GM19438 (cell line): ENCODE measurements around the gene NRTN.

ENCODE experiments used
- ATAC-seq: cut with Tn5 transposase; IDR thresholded peaks from one replicate; pipeline ENCODE4 v1.9.1; 2021; ENCODE audit warnings: low read depth; ENCODE audit not compliant: unreplicated experiment

The NRTN gene

DNA sequence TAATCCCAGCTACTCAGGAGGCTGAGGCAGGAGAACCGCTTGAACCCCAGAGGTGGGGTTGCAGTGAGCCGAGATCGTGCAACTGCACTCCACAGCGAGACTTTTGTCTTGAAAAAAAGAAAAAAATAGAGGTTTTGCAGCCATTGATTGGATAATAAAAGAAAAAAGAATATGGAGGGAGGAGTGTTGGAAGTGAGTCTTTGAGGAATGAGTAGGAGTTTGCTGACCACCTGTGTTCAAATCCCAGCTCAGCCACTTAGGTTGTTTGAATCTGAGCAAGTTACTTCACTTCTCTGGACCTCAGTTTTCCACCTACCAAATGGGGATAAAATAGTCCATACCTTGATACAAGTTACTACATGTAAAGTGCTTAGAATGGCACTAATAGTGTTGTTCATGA, 6.2 kb downstream of the NRTN start:
- no peak for ATAC-seq

DNA sequence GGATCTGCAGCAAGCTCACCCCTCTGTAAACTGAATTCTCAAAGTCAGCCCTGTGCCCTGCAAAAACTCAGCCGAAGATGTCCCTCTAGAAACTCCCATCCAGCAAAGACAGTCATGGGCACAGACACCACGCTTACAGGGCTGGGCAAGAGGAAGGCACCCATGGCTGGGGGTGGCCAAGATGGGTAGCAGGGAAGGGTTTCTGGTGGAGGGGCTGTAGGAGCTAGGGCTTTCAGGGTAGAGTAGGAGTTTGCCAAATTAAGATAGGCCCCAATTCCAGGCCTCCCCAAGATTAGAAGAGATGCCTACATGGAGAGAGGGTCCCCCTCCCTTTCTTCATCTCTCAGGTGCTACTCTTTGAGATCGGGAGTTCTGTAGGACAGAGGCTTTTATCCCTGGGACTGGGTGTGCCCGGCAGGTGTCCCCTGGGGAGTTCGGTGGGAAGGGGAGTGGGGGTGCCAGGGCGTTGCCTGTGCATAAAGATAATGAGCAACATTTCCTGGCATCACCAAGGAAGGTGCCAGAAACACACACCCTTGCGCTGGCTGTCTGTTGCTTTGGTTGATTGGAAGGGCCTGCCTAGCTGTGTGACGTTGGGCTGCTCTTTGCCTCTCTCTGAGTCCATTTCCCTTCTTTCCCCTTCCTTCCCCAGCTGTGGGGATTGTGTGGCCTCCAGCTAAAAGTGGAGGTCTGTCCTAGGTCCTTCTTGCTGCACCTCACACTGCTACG, 9.4 kb downstream of the NRTN start:
- ATAC-seq: no peak

DNA sequence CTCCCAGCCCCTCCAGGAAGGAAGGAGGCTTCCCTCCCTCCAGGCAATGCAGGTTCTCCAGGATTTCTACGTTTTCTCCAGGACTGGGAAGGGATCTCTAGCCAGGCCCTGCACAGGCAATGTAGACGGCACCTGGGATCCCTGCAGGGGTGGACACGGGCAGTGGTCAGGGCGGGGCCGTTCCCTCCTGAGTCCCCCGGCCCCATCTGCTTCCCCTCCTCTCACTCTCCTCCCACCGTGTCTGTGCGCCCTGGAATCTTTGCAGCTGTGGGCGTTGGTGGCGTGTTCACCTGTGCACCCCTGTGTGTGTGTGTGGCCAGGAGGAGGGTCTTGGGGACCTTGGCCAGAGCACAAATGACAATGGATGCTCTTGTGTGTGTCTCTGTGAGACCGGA, 10.0 kb downstream of the NRTN start:
- ATAC-seq: no peak

DNA sequence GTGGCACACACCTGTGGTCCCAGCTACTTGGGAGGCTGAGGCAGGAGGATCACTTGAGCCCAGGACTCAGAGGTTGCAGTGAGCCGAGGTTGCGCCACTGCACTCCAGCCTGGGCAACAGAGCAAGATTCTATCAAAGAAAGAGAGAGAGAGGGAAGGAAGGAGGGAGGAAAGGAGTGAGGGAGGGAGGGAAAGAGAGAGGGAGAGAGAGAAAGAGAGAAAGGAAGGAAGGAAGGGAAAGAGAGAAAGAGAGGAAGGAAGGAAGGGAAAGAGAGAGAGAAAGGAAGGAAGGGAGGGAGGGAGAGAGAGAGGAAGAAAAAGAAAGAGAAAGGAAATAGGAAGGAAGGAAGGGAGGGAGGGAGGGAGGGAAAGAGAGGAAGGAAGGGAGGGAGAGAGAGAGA, 12.4 kb downstream of the NRTN start:
- no peak for ATAC-seq

DNA sequence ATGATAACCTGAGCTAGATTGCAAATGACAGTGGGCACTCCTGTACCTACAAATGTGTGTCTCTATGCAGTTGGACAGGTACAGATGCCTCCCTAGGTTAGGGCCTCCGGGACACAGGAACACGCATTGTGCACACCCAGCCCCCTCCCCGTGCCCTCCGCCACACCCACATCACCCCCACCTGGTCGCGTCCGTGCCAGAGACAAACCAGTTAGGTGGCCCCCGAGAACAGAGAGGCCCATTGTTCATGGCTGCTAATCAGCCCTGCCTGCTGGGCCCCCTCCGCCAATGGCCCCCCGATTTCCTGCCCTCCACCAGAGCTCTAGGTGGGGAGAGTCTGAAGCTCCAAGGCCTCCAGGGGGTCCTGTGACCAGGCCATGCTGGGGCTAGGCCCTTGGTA, 13.7 kb downstream of the NRTN start:
- no peak for ATAC-seq

DNA sequence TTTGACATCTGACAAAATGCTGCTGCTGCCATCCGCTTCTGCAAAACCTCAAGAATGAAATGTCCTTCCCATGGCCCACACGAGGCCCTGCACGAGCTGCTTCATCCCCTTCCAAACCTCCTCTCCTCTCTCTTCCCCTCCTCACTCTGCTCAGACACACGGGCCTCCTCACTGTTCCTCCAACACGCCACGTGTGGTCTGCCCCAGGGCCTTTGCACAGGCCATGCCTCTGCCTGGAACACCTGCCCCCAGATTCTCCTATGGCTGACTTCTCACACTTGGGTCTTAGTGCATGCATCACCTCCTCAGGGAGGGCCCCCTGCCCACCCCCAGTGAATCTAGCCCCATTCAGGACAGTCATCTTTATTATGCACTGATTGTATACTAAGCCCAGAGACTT, 15.9 kb downstream of the NRTN start:
- no peak for ATAC-seq

DNA sequence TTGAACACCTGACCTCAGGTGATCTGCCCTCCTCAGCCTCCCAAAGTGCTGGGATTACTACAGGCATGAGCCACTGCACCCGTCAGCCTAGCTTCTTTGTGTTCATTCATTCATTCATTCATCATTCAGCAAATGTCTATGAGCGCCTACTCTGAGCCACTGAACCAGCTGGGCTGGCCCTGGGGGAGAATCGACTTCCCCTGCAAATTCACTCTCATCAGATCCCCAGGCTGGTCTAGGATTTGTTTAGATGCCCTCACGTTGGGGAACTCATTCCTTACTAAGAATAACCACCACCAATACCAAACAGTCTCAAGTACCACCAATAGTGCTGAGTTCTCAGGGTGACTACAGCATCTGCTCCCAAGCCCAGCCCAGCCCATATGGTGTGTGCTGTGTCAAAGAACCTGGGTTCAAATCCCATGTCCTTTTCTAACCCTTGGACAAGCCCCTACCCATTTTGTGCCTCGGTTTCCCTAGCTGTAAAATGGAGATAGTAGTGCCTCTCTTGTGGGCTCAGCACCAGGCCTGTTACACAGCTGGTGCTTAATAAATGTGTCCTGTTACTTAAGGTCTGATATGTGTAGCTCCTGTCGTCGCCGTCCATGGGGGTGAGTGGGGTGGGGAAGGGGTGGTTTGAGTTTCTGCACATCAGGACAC, 16.8 kb downstream of the NRTN start:
- no peak for ATAC-seq

DNA sequence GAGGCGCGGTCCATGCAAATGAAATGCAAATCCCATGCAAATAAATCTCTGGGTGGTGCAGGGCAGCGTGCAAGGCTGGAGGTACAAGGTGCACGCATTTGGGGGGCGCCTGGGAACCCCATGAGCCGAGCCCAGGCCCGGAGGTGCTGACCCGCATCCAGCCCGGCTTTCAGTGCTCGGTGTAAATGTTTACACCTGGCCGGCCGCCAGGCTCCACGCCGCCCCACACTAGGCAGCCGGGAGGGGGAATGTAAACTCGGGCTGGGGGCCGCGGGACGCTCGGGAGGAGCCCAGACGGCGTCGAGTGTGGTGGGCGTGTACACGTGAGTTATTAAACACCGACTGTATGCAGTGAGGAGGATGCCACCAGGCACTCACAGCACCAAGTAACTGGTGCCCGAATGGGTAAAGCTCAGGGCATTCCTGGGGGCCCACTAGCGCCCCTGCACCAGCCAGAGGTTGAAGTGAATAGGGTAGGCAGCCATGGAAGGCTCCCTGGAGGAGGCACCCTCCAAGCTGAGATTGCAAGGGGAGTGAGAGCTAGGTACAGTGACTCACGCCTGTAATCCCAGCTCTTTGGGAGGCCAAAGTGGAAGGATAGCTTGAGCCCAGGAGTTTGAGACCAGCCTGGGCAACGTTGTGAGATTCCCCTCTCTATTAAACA, 17.4 kb downstream of the NRTN start:
- no peak for ATAC-seq

DNA sequence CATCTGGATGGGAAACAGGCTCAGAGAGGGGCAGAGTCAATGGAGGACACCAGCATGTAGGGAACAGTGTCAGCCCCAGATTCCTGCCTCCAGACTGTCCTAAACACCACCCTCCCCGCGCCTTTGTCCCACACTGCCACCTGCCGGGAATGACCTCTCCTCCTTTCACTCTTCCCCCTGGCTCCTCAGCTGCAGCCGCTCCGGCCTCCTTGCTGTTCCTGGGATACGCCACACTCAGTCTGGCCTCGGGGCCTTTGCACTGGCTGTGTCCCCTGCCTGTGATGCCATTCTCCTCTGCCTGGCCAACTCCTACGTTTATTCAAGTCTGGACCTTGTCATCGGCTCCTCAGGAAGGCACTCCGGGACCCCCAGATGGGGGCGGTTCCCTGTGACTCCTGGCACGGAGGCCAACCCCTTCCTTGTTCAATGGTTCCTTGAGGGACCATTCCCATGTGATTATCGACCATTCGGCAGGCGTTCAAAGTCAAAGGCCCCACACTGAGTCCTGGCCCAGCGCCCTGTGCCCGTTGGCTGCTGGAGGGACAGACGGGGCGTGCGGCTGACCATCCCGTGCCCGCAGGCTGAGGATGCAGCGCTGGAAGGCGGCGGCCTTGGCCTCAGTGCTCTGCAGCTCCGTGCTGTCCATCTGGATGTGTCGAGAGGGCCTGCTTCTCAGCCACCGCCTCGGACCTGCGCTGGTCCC, 18.9 kb downstream of the NRTN start:
- no peak for ATAC-seq

DNA sequence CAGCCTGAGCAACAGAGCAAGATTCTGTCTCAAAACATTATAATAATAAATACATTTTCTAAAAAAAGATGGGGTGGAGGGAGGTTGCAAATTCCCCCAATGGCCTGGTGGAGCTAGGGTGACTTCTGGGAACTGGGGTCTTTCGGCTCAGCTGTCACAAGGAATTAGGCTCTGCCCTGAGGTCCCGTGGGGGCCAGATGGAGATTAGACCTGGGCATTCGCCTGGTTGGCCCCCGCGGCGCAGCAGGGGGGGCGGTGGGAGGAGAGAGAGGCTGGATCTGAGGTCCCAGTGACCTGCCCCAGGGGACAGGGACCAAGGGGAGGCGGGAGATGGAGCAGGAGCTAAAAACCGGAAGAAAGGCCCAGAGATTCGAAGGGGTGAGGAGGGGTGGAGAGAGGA, 19.9 kb downstream of the NRTN start:
- ATAC-seq: no peak

DNA sequence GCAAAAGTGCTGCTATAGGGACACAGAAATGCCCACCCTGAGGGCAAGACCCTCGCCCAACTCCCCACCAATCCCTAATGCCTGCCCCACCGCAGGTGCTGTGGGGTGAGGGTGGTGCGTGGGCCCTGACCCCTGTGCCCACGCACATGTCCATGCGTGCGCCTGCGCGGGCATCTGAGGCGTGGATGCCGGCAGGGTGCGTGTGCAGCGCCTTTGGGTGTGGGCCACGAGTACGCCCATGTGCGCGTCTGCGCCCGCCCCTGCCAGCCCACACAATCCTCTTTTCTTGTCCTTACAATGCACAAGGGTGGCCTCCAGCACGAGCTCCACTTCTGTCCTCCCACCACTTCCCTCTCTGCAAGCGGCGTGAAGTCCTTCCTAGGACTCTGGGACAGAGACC, 20.3 kb downstream of the NRTN start:
- ATAC-seq: no peak

DNA sequence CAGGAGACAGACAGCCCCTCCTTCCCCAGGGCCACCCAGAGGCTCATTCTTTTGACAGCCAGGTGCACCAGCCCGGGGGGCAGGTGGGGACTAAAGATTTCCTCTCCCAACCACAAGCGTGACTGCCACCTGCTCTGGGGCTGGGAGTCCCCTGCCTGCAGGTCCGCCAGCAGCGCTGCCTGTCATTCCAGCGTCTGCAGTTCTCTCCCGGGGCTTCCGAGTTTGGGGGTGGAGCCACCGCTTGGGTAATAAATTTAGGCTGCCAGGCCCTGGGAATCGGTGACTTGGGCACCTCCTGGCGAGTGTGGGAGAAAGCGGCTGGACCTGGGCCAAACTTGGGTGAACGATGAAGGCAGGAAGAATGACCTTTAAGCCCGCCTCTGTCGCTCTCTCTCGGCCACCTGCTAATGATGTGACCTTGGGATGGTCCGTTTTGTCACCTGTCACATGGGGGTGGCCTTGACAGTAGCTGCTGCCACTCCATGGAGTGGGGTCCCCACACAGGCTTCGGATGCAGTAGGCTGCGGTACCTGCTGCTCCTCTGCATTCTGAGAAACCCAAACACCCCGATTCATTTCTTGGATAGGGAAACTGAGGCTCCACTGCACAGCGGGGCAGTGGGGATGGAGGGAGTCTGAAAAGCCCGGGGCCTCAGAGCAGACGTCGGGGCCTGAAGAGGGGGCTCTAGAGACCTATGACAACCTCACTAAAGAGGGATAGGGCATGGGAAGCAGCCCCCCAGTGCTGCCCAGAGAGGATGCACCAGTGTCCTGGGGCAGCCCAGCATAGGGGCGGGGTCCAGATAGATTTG, 21.9 kb downstream of the NRTN start:
- no peak for ATAC-seq

DNA sequence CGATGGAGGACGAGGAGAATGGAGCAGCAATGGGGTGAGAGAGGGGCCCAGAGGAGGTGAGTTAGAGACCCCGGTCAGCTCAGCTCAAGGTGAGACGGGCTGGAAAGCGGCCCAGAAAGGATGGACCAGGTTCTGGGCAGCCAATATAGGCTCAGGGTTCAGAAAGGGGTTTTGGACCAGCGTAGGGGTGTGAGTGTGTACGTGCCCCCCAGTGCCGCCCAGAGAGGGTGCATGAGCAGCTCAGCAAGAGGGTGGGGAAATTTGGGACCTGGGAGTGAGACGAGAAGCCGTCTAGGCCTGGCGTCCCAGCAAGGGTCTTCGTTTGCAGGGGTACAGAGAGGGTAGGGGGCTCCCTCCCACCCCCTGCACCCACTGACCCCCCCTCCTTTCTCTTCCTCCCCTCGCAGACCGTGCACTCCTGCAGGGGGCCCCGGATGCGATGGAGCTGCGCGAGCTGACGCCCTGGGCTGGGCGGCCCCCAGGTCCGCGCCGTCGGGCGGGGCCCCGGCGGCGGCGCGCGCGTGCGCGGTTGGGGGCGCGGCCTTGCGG, 22.5 kb downstream of the NRTN start:
- no peak for ATAC-seq

DNA sequence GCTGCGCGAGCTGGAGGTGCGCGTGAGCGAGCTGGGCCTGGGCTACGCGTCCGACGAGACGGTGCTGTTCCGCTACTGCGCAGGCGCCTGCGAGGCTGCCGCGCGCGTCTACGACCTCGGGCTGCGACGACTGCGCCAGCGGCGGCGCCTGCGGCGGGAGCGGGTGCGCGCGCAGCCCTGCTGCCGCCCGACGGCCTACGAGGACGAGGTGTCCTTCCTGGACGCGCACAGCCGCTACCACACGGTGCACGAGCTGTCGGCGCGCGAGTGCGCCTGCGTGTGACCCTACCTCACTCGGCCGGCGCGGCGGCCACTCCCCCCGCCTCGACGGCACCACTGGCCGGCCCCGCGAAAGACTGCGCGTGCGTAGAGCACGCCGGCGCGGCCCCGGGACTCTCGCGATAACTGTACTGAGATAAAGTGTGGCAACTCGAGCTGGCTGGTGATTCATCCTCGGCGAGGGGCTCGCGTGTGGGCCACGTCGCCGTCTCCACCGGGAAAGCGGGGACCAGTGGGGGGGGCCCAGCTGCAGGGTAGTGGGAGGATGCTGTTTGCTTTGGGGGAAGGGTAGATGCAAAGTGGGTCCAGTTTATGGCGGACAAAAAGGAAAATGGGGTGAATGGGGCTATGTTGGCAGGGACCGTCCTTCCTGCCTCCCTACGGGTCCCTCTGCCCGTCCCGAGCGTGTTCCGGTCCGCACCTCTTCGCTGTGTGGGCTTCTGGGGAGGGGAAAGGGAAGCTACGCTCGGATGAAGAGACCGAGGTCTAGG, 23.2 kb downstream of the NRTN start:
- ATAC-seq: peak; percentile 63

DNA sequence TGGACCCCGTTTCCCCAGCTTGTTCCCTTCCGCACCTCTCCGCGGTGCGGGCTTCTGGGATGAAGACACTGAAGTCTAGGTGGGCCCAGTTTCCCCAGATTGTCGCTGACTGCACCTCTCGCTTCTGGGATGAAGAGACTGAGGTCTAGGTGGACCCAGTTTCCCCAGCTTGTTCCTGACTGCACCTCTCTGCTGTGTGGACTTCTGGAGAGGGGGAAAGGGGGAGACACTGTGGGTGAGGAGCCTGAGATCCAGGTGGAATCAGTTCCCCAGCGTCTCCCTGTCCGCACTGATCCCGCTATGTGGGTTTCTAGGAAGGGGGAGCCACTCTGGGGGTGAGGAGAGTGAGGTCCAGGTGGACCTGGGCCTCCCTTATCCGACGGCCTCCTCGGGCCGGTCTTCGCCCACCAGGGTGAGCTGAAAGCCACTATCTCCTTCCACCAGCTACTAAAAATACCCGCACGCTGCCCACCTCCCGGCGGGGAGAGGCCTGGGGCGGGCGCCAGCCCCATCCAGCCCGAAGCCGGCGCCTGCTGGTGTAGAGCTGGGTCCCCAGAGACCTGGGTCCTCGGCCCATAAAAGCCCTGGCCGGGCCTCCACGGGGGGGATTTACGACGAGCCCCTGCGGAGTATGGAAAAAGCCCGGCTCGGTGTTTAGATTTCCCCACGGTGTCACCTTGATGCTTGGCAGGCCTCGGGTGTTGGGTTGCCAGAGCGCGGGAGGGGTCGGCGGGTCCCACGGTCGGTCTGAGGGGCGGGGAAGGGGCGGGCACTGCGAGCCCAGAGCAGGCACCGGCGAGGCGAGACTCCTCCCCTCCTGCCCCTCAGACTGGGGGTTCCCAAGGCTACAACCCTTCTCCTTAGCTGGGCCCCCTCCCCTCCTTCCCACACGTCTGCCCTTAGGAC, 24.0 kb downstream of the NRTN start:
- no peak for ATAC-seq

DNA sequence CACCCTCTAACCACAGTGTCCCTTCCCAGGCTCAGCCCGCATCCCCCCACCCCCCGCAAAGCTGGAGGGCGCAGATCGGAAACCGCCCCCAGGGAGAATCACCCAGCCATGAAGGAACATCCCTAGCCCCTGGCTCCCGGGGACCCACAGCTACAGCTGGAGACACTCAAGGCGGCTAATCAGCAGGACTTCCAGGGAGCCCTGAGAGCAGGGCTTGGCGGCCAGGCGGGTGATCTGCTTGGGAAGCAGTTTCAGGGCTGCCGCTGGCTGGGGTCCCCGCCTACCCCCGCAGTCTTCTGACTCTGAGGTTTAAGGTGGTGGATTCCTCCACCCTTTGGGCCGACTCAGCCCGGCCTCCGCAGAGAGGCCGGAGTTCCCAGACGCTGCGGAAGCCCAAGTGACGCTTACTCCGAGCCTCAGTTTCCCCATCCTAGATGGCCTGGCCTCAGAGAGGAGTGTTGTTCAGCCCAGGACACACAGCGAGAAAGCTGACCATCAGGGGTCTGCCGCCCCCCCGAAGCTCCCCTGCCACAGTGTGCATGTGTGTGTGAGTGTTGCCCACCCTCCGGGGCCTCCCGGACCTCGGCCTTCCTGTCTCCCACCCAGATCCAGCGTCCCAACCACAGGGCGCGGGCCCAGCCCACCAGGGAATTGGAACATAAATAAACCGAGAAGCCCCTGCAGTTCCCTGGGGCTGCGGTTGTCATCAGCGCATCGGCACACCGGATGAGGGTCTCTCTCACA, 24.9 kb downstream of the NRTN start:
- no peak for ATAC-seq

DNA sequence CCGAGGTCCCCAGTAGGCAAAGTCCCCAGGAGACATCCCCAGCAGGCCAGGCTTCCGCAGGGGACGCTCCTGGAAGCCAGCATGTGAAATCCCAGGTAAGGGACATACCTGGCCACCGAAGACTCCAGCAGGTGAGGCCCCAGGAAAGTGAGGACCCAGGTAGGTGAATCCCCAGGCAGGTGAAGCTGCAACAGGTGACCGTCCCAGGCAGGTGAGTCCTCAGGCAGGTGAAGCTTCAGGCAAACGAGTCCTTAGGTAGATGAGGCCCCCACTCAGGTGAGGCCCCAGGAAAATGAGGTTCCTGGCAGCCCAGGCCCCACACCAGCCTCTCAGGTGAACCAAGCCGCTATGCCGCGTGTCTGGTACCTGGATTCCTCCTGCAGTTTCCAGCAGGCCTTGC, 26.3 kb downstream of the NRTN start:
- ATAC-seq: no peak

DNA sequence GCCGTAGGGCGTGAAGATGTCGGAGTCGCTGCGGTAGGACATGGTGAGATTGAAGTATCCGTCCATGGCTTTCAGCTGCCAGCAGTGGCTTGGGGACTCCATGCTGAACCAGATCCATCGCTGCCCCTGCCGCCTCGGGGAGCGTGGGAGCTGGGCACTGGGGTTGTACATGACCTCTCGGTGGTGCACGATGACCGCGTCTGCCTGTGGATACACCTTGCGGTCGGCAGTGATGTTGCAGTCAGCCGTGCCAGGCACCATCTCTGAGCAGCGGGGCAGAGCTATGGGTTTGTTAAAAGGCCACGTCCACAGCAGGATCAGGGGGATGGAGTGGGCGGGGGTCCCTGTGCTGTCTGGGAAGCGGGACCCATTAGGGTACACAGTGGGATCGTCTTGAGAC, 27.2 kb downstream of the NRTN start:
- ATAC-seq: no peak
